Renal cortical epithelial cell (primary cell): ENCODE measurements around the gene PKD1. TPM values are rescaled to one million over a fixed set of nuclear protein-coding genes. Genes with fewer than 3 reads are reported as not detected.
A peak's percentile ranks its signal among the peaks of the same experiment; 100 is the strongest.
"Not testable (repeated sequence)": the region's sequence is repeated elsewhere in the genome, so short reads cannot be mapped to it uniquely, and the experiment has no call there.

Source experiments
- DNase-seq: peaks from one replicate; pipeline ENCODE4 v3.0.0-alpha.2; 2011; ENCODE audit warnings: low read depth
- total RNA-seq: library from RNA; depleted of rRNA; stranded (reverse); fragments of >200 nt; gene quantifications from 2 replicates; pipeline ENCODE4 v1.2.3, GENCODE V29; 2014

The PKD1 gene
- total RNA-seq, 1 donor from 2014 or later, result 98.0 TPM

DNA sequence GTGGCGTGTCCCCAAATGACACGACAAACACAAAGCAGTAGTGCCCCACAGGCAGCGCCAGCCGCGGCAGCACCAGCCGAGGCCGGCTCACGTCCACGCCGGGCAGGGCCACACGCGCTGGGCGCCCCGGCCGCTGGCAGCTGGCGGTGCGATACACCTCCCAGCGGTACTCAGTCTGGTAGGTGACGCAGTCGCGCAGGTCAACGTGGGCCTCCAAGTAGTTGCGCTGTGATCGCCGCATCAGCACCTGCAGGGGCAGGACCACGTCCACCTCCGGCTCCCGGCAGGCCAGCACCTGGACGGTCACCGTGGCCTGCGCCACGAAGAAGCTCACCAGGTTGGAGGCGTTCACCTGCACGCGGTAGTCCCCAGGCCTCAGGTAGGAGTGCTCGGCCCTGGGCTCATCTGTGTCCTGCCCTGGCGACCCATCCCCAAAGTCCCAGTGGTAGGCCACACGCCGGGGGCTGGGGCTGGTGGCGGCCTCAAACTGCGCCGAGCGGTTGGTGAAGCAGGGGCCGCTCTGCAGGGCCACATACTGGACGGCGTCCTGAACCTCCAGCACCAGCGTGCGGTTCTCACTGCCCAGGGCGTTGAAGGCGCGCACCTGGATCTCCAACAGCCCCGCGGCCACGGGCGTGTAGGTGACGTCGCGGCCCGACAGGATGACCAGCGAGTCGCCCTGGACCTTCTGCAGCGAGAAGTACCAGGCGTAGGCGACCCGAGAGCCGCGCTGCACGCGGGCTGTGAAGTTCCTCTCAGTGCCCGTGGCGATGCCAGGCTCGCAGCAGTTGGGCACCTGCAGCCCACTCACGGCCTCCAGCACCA is 27.0 kb downstream of the PKD1 start:
- DNase-seq, result not testable (repeated sequence)

GRCh38 chr16:2107791-2108125 is 27.9 kb downstream of the PKD1 start:
- DNase-seq, result not testable (repeated sequence)

DNA sequence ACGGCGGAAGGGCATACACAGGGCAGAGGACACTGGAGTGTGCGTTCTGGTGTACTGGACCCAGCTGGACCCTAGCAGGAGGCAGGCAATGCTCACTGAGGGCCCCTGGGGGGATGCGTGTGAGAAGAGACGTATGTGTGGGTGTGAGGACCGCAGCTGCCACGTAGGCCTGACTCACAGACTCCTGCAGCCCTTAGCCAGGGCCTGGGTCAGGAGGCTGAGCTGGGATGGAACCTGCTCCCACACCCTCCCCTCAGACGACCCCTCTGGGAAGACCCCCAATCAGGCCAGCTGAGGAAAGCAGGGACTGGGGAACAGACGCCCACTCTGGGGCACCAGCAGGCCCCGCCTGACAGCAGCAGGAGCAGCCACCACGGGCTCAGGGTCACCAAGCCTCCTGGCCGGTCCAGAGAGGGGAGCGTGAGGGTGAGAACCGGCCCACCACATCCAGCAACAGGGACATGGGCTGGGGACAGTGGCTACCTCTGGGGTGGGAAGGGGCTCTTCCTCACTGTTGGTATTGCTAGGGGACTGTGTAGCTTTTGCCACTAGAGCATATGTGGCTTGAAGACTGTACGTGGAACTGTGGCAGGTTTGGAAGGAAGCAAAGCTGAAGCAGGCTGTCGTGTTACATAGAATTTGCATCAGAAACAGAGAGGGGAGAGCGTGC is 28.4 kb downstream of the PKD1 start:
- not testable (repeated sequence) for DNase-seq

DNA sequence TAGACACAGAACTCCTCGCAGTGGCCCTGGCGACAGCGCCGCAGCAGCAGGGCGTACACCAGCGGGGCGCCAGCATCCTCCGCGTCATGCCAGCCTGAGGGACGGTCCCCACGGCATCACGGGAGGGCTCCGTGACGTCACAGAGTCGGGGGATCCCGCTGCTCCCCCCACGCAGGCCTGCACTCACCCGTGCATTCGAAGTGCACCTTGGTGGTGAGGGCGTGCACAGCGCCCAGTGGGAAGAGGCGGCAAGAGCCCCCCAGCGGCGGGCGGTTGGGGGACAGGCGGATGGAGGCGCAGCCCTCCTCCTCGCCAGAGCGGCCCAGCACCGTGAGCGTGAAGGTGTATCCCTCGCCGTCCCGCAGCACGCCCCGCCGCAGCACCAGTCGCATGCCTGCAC is 29.5 kb downstream of the PKD1 start:
- DNase-seq, result not testable (repeated sequence)

DNA sequence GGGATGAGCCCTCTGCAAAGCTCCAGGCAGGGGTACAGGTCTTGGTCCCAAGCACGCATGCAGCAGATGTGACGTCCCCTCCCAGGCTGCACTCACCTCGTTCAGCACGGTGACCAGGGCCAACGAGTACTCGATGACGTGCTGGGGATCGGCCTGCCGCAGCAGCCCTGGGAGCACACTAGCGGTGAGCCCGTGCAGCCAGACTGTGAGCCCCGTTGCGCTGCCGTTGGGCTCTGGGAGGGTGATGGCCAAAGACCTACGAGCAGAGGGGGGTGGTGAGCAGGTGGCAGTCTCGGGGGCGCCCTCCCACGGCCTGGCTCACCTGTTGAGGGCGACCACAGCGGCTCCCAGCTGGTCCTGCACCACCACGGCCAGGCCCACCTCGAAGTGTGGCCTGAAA is 29.9 kb downstream of the PKD1 start:
- not testable (repeated sequence) for DNase-seq

- DNase-seq, result not testable (repeated sequence)
Measured at GRCh38 chr16:2105291-2105690, 30.4 kb downstream of the PKD1 start.

DNA sequence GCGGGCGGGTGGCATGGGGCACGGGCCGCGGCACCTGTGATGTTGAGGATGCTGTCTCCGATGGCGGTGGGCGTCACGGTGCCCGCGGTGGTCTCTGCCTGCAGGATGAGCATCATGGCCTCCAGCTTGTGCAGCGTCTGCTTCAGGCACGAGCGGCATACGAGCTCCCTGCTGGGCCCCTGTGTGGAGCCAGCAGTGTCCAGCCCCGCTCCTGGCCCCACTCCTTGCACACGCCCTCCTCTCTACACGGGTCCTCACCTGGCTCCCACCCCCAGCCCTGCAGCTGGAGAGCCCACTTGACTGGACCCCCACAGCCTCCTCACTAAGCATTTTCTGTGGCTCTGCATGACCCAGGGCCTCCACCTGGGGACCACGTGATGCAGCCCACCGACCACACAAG is 31.2 kb downstream of the PKD1 start:
- not testable (repeated sequence) for DNase-seq

DNA sequence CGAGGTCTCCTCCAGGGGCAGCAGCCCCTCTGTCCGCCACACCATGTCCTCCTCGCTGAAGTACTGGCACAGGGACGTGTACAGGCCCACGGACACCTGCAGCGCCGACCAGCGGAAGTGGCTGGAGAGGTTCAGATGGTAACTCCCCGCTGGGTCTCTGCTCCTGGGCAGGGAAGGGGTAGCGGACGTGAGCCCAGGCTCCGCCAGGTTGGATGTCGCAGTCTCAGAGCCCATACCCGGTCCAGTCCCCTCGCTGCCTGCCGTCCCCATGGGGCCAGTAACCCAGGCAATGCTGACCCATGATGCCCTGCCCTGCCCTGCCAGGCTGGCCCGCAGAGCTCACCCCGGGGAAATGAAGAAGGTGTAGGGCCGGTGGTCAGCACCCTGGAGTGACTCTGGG is 33.2 kb downstream of the PKD1 start:
- DNase-seq, result no peak

DNA sequence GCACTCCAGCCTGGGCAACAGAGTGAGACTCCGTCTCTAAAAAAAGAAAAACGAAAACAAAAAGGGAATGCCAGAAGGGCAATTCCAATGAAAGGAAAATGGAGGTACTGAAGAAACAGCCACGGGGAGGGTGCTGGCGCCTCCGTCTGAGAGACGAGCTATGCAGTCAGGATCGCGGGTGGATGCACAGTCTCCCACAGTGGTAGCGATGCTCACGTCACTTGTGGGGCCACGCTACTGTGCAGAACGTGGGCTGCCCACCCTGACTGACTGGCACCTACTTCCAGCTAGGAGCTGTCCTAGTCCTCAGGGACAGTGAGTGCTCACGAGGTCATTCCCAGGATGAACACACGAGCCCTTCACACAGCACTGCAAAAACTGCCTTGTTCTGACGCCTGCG is 34.1 kb downstream of the PKD1 start:
- not testable (repeated sequence) for DNase-seq

DNA sequence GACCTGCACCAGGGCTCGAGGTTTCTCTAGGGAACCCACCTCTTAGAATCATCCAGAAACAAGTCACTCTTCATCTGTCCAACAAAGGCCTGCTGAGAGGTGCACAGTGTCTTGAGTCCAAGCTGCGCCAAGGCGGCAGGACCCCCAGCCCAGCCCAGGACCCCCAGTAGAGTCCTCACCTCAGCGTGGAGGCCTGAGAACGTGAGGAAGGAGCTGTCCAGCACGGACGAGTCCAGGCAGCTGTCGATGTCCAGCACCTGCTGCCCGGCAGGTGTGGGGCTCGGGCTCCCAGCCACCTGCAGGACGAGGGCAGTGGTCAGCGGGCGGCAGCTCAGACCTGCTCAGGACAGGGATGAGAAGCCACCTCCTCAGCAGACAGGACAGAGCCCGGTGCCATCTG is 38.0 kb downstream of the PKD1 start:
- DNase-seq, result not testable (repeated sequence)

DNA sequence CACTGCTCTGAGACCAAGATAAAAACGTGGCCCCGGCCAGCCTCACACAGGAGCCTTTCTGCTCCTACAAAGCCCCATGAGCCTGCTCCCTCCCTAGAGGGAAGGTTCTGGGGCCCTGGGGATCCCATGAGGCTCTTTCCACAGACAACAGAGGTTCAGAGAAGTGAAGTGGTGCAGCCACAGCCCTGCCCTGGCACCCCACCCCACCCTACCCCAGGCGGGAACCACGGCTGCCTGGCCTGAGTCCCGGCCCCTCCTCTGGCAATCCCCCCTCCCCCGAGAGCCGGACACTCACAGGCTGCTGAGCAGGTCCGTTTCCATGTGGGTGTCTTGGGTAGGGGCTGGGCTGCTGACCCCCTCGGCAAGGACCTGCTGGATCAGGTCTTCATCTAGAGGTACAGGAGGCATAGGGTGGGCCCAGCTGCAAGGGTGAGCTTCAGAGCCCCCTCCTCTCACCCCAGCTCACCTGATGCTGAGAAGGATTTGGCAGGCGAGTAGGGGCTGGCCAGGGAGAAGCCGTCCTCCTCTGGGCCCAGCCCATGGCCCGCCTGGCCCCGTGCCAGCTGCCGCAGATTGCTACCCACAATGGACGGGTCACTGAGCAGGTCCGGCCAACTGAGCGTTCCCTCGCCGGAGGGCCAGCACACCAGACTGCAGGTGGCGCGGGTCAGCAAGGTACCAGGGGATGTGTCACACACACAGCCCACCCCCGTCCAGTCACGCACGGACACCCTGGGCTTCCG is 38.7 kb downstream of the PKD1 start:
- peak; percentile 70 for DNase-seq

GRCh38 chr16:2095918-2096582 is 39.6 kb downstream of the PKD1 start:
- peak; percentile 84 for DNase-seq

- DNase-seq, result peak; percentile 42
Measured at GRCh38 chr16:2095315-2095853, 40.3 kb downstream of the PKD1 start.

DNA sequence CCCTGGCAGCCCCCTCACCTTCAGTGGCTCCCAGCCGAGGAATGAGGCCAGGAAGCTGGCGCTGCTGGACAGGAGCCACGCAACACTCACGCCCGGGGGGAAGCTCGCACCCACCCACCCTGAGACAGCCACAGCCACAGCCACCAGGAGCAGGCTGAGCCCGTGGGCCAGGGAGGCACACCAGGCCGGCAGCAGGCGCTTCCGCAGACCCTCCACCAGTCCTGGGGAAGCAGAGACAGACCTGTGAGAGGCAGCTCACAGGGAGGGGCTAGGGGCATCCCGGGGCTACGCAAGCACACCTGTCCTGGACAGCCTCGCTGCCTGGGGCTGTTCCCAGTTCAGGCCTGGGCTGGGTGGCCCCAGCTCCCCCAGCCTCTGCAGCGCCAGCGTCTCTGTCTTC is 41.9 kb downstream of the PKD1 start:
- DNase-seq, result no peak

- no peak for DNase-seq
Measured at GRCh38 chr16:2092866-2093265, 42.8 kb downstream of the PKD1 start.

- no peak for DNase-seq
Measured at GRCh38 chr16:2092256-2092620, 43.5 kb downstream of the PKD1 start.

DNA sequence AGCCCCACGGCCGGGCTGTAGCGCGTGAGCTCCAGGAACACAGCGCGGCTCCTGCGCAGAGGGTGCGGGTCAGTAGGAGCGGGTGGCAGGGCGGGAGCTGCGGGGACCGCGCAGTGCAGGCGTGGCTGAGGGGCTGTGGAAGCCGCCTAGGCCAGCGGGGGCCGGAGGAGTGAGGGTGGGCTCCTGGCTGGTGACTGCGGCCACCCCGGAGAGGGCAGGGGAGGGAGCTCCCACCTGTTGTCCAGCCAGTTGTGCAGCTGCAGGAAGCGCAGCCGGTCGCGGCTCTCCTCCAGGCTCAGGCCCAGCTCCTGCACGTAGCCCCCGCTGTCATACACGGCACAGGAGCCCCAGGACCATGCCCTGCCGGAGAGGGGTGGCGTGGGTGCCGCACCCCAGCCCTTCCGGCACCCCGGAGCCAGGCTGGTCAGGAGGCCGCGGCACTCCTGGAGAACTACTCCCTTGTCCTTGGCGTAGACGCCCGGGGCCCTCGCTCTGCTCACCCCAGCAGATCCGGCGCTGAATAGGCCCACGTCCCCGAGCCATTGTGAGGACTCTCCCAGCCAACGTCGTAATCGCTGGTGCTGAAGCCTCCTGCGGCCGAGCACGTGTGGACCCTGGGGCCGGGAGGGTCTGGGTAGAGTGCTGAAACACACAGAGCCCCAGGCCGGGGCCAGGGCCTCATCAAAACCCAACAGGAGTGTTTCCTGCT is 44.0 kb downstream of the PKD1 start:
- no peak for DNase-seq

- DNase-seq, result peak; percentile 44
Measured at GRCh38 chr16:2090777-2091546, 44.7 kb downstream of the PKD1 start.

- no peak for DNase-seq
Measured at GRCh38 chr16:2090481-2090776, 45.3 kb downstream of the PKD1 start.

GRCh38 chr16:2089706-2090480 is 45.8 kb downstream of the PKD1 start:
- no peak for DNase-seq
